ENCODE data around the gene ATP8B4.

DNA sequence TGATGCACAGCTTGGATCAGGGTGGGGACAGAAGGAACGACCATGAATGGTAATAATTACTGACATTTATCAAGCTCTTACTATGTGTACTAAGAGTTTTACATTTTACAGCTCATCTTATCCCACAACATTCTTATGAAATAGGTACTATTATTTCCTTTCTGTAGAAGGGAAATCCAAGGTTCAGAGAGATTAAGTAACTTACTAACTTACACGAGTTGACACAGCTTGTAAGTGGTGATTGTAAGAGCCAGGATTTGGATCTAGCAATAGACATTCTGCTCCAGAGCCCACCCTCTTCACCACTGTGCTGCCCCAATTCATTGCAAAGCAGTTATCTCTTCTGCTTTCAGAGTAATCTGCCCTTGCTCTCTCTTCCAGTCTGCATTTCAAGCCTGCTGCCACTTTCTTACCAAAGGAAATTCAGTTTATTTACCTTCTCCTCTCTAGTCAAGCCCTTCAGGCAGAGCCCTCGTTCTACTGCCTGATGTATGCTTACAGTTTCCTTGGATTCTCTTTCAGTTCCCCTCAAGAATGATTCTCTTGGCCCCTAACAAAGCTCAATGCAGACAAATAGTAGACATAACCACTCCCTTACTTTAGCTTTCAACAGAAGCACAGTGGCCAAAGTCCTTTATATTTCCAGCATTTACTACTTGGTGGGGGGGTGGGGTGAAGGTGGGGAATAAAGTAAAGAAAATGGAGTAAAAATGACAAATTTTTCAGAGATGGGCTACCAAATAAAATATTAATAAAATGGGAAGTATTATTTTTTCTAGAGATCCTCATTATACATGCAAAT, 65.8 kb downstream of the ATP8B4 start:
- TF ChIP-seq, protein P1, sequence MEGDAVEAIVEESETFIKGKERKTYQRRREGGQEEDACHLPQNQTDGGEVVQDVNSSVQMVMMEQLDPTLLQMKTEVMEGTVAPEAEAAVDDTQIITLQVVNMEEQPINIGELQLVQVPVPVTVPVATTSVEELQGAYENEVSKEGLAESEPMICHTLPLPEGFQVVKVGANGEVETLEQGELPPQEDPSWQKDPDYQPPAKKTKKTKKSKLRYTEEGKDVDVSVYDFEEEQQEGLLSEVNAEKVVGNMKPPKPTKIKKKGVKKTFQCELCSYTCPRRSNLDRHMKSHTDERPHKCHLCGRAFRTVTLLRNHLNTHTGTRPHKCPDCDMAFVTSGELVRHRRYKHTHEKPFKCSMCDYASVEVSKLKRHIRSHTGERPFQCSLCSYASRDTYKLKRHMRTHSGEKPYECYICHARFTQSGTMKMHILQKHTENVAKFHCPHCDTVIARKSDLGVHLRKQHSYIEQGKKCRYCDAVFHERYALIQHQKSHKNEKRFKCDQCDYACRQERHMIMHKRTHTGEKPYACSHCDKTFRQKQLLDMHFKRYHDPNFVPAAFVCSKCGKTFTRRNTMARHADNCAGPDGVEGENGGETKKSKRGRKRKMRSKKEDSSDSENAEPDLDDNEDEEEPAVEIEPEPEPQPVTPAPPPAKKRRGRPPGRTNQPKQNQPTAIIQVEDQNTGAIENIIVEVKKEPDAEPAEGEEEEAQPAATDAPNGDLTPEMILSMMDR (IDR thresholded peaks at IDR 0.05 in 8 of 11, conservative IDR thresholded peaks at IDR 0.05 in 3 of 11): no peak
- no peak for TF ChIP-seq POLR2A (IDR thresholded peaks at IDR 0.05)

Measured in spleen (tissue), 7 donors.